ENCODE measurements around the gene ZNF506.
"Not testable (repeated sequence)": the region's sequence is repeated elsewhere in the genome, so short reads cannot be mapped to it uniquely, and the experiment has no call there.

The ZNF506 gene

DNA sequence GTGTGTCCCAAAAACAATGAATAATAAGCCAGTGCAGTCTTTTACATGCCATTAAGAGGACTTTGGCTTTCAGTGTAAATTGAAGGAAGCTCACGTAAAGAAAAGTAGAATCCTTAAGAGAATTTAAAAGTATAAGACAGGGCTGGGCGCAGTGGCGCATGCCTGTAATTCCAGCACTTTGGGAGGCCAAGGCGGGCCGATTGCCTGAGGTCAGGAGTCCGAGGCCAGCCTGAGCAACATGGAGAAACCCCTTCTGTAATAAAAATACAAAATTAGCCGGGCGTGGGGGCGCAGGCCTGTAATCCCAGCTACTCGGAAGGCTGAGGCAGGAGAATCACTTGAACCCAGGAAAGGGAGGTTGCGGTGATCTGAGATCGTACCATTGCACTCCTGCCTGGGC lies 26.2 kb upstream of the ZNF506 start:
- DNase-seq (ENCODE audit: extremely low read depth, low read depth) = no peak
- TF ChIP-seq, protein P1, sequence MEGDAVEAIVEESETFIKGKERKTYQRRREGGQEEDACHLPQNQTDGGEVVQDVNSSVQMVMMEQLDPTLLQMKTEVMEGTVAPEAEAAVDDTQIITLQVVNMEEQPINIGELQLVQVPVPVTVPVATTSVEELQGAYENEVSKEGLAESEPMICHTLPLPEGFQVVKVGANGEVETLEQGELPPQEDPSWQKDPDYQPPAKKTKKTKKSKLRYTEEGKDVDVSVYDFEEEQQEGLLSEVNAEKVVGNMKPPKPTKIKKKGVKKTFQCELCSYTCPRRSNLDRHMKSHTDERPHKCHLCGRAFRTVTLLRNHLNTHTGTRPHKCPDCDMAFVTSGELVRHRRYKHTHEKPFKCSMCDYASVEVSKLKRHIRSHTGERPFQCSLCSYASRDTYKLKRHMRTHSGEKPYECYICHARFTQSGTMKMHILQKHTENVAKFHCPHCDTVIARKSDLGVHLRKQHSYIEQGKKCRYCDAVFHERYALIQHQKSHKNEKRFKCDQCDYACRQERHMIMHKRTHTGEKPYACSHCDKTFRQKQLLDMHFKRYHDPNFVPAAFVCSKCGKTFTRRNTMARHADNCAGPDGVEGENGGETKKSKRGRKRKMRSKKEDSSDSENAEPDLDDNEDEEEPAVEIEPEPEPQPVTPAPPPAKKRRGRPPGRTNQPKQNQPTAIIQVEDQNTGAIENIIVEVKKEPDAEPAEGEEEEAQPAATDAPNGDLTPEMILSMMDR (IDR thresholded peaks at IDR 0.05; ENCODE audit: low read depth, low read length) = no peak

DNA sequence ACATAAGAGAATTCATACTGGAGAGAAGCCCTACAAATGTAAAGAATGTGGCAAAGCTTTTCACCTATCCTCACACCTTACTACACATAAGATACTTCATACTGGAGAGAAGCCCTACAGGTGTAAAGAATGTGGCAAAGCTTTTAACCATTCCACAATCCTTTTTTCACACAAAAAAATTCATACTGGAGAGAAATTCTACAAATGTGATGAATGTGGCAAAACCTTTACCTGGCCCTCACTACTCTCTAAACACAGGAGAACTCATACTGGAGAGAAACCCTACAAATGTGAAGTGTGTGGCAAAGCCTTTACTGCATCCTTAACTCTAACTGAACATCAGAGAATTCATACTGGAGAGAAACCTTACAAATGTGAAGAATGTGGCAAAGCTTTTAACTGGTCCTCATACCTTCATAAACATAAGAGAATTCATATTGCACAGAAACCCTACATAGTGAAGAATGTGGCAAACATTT lies 14.0 kb upstream of the ZNF506 start:
- DNase-seq (ENCODE audit: extremely low read depth, low read depth) = no peak
- TF ChIP-seq, protein P1 (IDR thresholded peaks at IDR 0.05; ENCODE audit: low read depth, low read length) = no peak

DNA sequence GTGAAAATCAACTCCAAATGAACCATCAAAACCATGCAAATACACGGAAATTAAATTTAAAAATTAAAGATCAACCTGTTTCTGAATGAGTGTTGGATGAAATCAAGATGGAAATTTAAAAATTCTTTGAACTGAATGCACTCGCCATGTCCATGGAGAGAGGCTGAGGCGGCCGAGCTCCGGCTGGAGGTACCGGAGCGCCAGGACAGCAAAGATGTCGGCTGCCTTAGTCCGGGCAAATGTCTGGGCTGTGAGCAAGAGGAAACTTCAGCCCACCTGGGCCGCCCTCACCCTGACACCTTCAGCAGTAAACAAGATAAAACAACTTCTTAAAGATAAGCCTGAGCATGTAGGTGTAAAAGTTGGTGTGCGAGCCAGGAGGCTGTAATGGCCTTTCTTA lies 5.3 kb upstream of the ZNF506 start:
- TF ChIP-seq, protein P1 (IDR thresholded peaks at IDR 0.05; ENCODE audit: low read depth, low read length) = no peak
- DNase-seq (ENCODE audit: extremely low read depth, low read depth) = no peak

DNA sequence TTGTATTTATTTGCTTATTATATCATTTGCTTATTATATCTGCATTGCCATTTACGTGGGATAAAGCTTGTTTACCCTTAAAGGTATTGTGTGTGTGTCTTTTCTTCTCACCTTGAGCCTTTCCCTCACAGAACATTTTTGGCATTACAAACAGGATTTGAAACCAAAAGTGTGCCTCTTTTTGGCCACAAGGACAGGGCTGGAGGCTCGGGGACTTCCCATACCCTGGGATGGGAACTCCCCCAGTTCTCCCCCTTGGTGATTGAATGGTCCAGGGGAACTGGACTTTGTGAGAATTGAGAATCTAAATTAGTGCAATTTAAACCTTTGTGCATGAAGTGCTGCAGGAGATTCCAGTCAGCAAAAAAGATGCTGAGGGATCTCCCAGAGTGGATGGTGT lies 2.4 kb upstream of the ZNF506 start:
- DNase-seq (ENCODE audit: extremely low read depth, low read depth) = no peak
- TF ChIP-seq, protein P1 (IDR thresholded peaks at IDR 0.05; ENCODE audit: low read depth, low read length) = no peak

DNA sequence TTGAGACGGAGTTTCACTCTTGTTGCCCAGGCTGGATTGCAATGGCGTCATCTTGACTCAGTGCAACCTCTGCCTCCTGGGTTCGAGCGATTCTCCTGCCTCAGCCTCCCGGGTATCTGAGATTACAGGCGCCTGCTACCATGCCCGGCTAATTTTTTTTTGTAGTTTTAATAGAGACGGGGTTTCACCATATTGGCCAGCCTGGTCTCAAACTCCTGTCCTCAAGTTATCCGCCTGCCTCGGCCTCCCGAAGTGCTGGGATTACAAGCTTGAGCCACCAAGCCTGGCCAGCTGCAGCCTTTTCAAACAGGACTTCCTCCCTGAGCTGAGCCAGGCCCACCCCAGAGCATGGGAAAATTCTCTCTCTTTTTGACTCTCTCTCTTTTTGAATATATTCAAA lies 426 bp upstream of the ZNF506 start:
- DNase-seq (ENCODE audit: extremely low read depth, low read depth) = not testable (repeated sequence)

DNA sequence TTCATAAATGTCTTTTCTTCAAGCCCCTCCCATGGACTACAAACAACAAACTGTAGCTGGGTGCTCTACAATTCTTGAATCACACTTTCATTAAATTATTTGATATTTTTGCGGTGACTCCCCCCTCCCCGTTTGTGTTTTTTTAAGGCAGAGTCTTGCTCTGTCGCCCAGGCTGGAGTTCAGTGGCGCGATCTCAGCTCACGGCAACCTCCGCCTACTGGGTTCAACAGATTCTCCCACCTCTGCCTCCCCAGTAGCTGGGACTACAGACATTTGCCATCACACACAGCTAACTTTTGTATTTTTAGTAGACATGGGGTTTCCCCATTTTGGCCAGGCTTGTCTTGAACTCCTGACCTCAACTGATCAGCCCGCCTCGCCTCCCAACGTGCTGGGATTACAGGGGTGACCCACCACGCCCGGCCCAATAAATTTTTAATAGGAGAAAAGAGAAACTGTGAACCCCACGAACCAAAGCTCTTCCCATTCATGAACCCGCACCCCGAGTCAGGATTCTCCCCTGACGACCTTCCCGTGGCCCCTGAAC lies 703 bp downstream of the ZNF506 start:
- DNase-seq (ENCODE audit: extremely low read depth, low read depth) = no peak
- TF ChIP-seq, protein P1 (IDR thresholded peaks at IDR 0.05; ENCODE audit: low read depth, low read length) = no peak

DNA sequence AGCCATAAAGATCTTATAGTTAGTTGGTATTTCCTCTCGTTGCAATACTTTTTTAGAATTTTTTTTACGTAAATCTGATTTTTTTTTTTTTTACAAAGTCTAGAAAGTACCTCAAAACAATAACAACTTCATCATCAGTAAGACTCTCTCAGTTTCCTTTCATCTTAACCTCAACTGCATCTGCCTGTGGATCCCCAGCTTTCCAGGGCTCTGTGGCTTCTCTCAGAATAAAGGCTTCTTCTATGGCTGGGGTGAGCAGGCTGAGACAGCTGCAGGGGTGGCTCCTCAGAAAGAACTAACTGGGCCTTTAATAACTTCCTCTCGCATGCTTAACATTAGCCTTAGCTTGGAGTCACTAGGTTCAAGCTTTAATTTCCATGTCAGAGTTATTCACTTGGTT lies 4.2 kb downstream of the ZNF506 start:
- DNase-seq (ENCODE audit: extremely low read depth, low read depth) = no peak
- TF ChIP-seq, protein P1 (IDR thresholded peaks at IDR 0.05; ENCODE audit: low read depth, low read length) = no peak

DNA sequence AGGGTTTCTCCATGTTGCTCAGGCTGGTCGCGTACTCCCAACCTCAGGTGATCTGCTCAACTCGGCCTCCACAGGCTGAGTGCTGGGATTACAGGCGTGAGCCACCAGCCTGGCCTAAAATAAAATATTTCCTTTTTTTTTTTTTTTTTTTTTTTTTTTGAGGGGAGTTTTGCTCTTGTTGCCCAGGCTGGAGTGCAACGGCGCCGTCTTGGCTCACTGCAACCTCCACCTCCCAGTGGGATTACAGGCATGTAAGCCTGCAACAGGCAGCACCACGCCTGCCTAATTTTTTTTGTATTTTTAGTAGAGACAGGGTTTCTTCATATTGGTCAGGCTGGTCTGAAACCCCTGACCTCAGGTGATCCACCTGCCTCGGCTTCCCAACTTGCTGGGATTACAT lies 4.9 kb downstream of the ZNF506 start:
- TF ChIP-seq, protein P1 (IDR thresholded peaks at IDR 0.05; ENCODE audit: low read depth, low read length) = no peak
- DNase-seq (ENCODE audit: extremely low read depth, low read depth) = no peak

DNA sequence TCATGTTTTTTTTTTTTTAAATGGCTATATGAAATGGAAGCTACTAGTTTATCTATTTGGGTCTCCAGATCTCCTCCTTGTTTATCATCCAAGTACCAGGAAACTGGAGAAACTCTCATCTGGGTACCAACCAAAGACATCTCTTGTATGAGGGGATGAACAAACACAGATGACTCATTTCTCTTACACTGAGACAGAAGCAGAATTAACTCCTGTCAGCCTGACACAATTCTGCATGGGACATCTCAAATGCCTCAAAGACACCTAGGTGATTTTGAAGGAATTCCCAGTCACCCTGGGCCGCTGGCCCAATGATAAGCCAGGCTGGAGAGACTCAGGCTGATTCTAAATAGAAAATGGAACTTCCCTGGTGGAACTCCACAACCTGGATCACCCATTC lies 9.6 kb downstream of the ZNF506 start:
- not testable (repeated sequence) for DNase-seq (ENCODE audit: extremely low read depth, low read depth)
